Epithelial cell of esophagus (primary cell): ENCODE measurements around the gene NLRP11.

Source experiments
- DNase-seq: peaks from one replicate; pipeline ENCODE4 v3.0.0; 2010; ENCODE audit warnings: low read depth
- H3K4me3 ChIP-seq: 2 replicates; pipeline ENCODE4 v1.5.1; 2011; ENCODE audit warnings: mild to moderate bottlenecking, low read length, control low read depth
- CTCF ChIP-seq: IDR thresholded peaks from 2 replicates; pipeline ENCODE4 v1.5.1; 2011; ENCODE audit warnings: low read depth, mild to moderate bottlenecking, low read length, control low read depth, inconsistent platforms; ENCODE audit not compliant: insufficient read depth; ENCODE audit errors: missing control alignments

Gene NLRP11

GRCh38 chr19:55857974-55858373 is 26.2 kb upstream of the NLRP11 start:
- H3K4me3 ChIP-seq = no peak overlapping the region
- no peak for TF ChIP-seq CTCF
- DNase-seq = no peak

GRCh38 chr19:55857149-55857548 is 25.4 kb upstream of the NLRP11 start:
- H3K4me3 ChIP-seq = no peak overlapping the region
- no peak for DNase-seq
- no peak for TF ChIP-seq CTCF

GRCh38 chr19:55855160-55855559 is 23.4 kb upstream of the NLRP11 start:
- DNase-seq = no peak
- no peak overlapping the region for H3K4me3 ChIP-seq
- no peak for TF ChIP-seq CTCF

DNA sequence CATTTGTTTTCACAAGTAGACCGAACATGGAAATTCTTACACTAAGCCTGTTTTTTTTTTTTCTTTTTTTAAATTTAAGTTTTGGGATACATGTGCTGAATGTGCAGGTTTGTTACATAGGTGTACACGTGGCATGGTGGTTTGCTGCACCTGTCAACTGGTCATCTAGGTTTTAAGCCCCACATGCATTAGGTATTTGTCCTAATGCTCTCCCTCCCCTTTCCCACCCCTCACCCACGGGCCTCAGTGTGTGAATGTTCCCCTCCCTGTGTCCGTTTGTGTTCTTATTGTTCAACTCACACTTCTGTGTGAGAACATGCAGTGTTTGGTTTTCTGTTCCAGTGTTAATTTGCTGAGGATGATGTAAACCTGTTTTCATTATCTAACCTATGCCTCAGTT is 7.1 kb upstream of the NLRP11 start:
- H3K4me3 ChIP-seq = no peak overlapping the region
- no peak for DNase-seq
- no peak for TF ChIP-seq CTCF

DNA sequence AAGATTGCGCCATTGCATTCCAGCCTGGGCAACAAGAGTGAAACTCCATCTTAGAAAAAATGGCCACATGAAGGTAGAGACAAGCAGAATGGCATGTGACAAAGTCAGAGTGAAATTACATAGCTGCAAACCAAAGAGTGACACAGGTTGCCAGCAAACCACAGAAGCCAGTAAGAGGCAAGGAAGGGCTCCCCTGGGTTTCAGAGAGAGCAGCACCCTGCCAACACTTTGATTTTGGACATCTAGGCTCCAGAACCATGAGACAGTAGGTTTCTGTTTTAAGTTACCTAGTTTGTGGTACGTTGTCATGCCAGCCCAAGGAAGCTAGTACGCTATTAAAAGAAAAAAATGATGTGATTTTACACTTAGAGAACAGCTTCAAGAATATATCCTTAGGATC is 6.5 kb upstream of the NLRP11 start:
- no peak overlapping the region for H3K4me3 ChIP-seq
- TF ChIP-seq CTCF = no peak
- DNase-seq = no peak

GRCh38 chr19:55836340-55836739 is 4.5 kb upstream of the NLRP11 start, which contains the start of gene NLRP4:
Gene NLRP4, plus strand, starts transcription at chr19:55836540. Its CDS starts 15,541 bp downstream, at chr19:55852081.
- DNase-seq = no peak
- H3K4me3 ChIP-seq = no peak within 1 kb of the TSS
- no peak for TF ChIP-seq CTCF

- no peak for TF ChIP-seq CTCF
- H3K4me3 ChIP-seq = no peak overlapping the region
- no peak for DNase-seq
These were observed 877 bp upstream of the NLRP11 start for GRCh38 chr19:55832676-55833075.
